Measurements from ENCODE around the gene UGT2A1. TPM values are rescaled to one million over a fixed set of nuclear protein-coding genes. Genes with fewer than 3 reads are reported as not detected.
"Not testable (repeated sequence)": the region's sequence is repeated elsewhere in the genome, so short reads cannot be mapped to it uniquely, and the experiment has no call there.

Gene UGT2A1
- total RNA-seq, 1 experiment from 2014 or later = not detected

DNA sequence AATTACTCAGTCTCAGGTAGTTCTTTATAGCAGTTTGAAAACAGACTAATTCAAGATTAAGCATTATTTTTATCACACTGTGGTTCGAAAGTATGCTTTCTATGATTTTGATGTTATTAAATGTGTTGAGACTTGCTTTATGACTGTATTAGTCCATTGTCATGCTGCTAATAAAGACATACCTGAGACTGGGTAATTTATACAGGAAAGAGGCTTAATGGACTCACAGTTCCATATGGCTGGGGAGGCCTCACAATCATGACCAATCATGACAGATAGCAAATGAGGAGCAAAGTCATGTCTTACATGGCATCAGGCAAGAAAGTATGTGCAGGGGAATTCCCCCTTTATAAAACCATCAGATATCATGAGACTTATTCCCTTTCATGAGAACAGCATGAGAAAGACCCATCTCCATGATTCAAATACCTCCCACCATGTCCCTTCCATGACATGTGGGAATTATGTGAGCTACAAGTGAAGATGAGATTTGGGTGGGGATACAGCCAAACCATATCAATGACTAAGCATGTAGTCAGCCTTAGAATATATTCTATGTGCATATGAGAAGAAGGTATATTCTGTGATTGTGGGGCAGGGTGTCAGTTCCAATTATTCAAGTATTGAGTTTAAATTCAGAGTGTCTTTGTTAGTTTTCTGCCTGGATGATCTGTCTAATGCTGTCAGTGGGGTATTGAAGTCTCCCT is 44.6 kb upstream of the UGT2A1 start:
- Mint-ChIP-seq H3K27me3 (ENCODE audit: insufficient read depth, unreplicated experiment) (no peaks in the 10 kb centered on the region), H3K4me3 (ENCODE audit: unreplicated experiment) (no peak overlapping the region), H3K4me1 (ENCODE audit: insufficient read depth, unreplicated experiment) (no peaks in the 10 kb centered on the region), H3K27ac (ENCODE audit: low read depth, unreplicated experiment) (no peak overlapping the region), H3K36me3 (ENCODE audit: insufficient read depth, unreplicated experiment) (no peaks in the 10 kb centered on the region), H3K9me3 (ENCODE audit: unreplicated experiment) (no peaks in the 10 kb centered on the region)
- no TSS peak for BruUV-seq (replicated peaks)
- intact Hi-C loops (cut with micrococcal nuclease) = no loop called here
- POLR2A ChIA-PET = interaction anchor here (0.6 kb wide), 1 partner anchor 183 kb away, joined by 3 read pairs; no protein-coding TSS in a partner anchor
- CTCF ChIA-PET = interaction anchor here (0.6 to 4.2 kb wide), 2 partner anchors 45 to 126 kb away, joined by 5 to 36 read pairs; no protein-coding TSS in a partner anchor
- DNase-seq (ENCODE audit: unreplicated experiment) = no peak
- TF ChIP-seq, protein P1, sequence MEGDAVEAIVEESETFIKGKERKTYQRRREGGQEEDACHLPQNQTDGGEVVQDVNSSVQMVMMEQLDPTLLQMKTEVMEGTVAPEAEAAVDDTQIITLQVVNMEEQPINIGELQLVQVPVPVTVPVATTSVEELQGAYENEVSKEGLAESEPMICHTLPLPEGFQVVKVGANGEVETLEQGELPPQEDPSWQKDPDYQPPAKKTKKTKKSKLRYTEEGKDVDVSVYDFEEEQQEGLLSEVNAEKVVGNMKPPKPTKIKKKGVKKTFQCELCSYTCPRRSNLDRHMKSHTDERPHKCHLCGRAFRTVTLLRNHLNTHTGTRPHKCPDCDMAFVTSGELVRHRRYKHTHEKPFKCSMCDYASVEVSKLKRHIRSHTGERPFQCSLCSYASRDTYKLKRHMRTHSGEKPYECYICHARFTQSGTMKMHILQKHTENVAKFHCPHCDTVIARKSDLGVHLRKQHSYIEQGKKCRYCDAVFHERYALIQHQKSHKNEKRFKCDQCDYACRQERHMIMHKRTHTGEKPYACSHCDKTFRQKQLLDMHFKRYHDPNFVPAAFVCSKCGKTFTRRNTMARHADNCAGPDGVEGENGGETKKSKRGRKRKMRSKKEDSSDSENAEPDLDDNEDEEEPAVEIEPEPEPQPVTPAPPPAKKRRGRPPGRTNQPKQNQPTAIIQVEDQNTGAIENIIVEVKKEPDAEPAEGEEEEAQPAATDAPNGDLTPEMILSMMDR (IDR thresholded peaks at IDR 0.05; ENCODE audit: unreplicated experiment) = no peak

DNA sequence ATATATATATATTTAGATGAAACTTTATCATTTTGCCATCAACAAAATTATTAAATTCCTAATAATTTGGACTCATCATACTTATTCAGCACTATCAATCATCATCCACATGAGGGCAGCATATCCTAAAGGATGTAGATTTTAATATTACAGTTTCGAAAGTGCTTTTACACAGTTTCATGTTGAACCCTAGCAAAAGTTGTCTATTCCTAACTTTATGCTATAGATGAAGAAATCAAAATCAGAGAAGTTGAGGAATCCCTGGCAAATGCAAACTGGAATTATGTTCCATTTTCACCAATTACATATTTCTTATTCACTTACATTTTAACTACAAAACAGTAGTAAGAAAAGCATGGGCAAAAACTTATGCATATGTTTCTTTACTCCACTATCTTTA is 36.6 kb upstream of the UGT2A1 start:
- H3K4me3 Mint-ChIP-seq (ENCODE audit: unreplicated experiment) = no peak overlapping the region
- DNase-seq (ENCODE audit: unreplicated experiment) = peak; percentile 65
- CTCF ChIA-PET = interaction anchor here (0.9 to 2.2 kb wide), 5 partner anchors 134 to 1006 kb away, joined by 3 to 32 read pairs (median 5); no protein-coding TSS in a partner anchor
- TF ChIP-seq, protein P1 (IDR thresholded peaks at IDR 0.05; ENCODE audit: unreplicated experiment) = peak; percentile 45
- no peaks in the 10 kb centered on the region for H3K9me3 Mint-ChIP-seq (ENCODE audit: unreplicated experiment)
- H3K36me3 Mint-ChIP-seq (ENCODE audit: insufficient read depth, unreplicated experiment) = no peaks in the 10 kb centered on the region
- no peaks in the 10 kb centered on the region for H3K27me3 Mint-ChIP-seq (ENCODE audit: insufficient read depth, unreplicated experiment)
- BruUV-seq (replicated peaks) = no TSS peak
- no peaks in the 10 kb centered on the region for H3K4me1 Mint-ChIP-seq (ENCODE audit: insufficient read depth, unreplicated experiment)
- intact Hi-C loops (cut with micrococcal nuclease) = loop anchor here (1.0 to 2.0 kb wide), 4 partner anchors 134 to 869 kb away; no protein-coding TSS in a partner anchor
- H3K27ac Mint-ChIP-seq (ENCODE audit: low read depth, unreplicated experiment) = no peak overlapping the region
- POLR2A ChIA-PET = no interaction called here

DNA sequence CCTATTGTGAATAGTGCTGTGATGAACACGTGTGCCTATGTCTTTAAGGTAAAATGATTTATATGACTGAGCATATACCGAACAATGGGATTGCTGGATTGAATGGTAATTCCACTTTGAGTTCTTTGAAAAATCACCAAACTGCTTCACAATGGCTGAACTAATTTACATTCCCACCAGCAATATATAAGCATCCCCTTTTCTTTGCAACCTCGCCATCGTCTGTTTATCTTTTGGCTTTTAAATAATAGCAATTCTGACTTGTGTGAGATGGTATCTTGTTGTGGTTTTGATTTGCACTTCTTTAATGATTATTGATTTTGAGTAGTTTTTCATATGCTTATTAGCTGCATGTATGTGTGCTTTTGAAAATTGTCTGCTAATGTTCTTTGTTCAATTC is 31.8 kb upstream of the UGT2A1 start:
- H3K4me1 Mint-ChIP-seq (ENCODE audit: insufficient read depth, unreplicated experiment) = no peaks in the 10 kb centered on the region
- no peak overlapping the region for H3K4me3 Mint-ChIP-seq (ENCODE audit: unreplicated experiment)
- intact Hi-C loops (cut with micrococcal nuclease) = no loop called here
- POLR2A ChIA-PET = no interaction called here
- CTCF ChIA-PET = interaction anchor here (0.8 to 3.3 kb wide), 4 partner anchors 15 to 212 kb away, joined by 4 to 33 read pairs (median 6); no protein-coding TSS in a partner anchor
- TF ChIP-seq, protein P1 (IDR thresholded peaks at IDR 0.05; ENCODE audit: unreplicated experiment) = no peak
- H3K9me3 Mint-ChIP-seq (ENCODE audit: unreplicated experiment) = no peaks in the 10 kb centered on the region
- H3K27me3 Mint-ChIP-seq (ENCODE audit: insufficient read depth, unreplicated experiment) = no peaks in the 10 kb centered on the region
- no peaks in the 10 kb centered on the region for H3K36me3 Mint-ChIP-seq (ENCODE audit: insufficient read depth, unreplicated experiment)
- no TSS peak for BruUV-seq (replicated peaks)
- DNase-seq (ENCODE audit: unreplicated experiment) = no peak
- no peak overlapping the region for H3K27ac Mint-ChIP-seq (ENCODE audit: low read depth, unreplicated experiment)

DNA sequence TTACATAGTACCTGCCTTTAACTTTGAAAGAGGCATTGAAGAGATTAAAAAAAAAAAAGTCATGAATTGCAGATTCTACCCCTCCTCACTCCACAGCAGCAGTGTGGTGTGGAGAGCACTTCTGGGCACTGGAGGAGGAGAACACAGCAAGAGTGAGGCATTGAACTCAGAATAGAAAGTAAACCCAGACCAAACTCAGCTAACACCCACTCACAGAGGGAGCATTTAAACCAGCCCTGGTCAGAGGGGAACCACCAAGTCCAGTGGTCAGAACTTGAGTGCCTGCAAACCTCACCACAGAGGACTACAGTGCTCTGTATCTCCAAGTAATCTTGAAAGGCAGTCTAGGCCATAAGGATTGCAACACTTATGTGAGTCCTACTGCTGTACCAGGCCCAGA is 15.6 kb upstream of the UGT2A1 start:
- no peaks in the 10 kb centered on the region for H3K9me3 Mint-ChIP-seq (ENCODE audit: unreplicated experiment)
- H3K4me3 Mint-ChIP-seq (ENCODE audit: unreplicated experiment) = no peak overlapping the region
- CTCF ChIA-PET = interaction anchor here (0.7 to 0.8 kb wide), 2 partner anchors 14 to 17 kb away, joined by 3 read pairs; no protein-coding TSS in a partner anchor
- POLR2A ChIA-PET = interaction anchor here (0.7 kb wide), 1 partner anchor 7 kb away, joined by 4 read pairs; no protein-coding TSS in a partner anchor
- TF ChIP-seq, protein P1 (IDR thresholded peaks at IDR 0.05; ENCODE audit: unreplicated experiment) = no peak
- DNase-seq (ENCODE audit: unreplicated experiment) = no peak
- no TSS peak for BruUV-seq (replicated peaks)
- H3K27me3 Mint-ChIP-seq (ENCODE audit: insufficient read depth, unreplicated experiment) = peaks cover 23% of the 10 kb centered on the region
- intact Hi-C loops (cut with micrococcal nuclease) = no loop called here
- H3K36me3 Mint-ChIP-seq (ENCODE audit: insufficient read depth, unreplicated experiment) = no peaks in the 10 kb centered on the region
- H3K4me1 Mint-ChIP-seq (ENCODE audit: insufficient read depth, unreplicated experiment) = no peaks in the 10 kb centered on the region
- no peak overlapping the region for H3K27ac Mint-ChIP-seq (ENCODE audit: low read depth, unreplicated experiment)

DNA sequence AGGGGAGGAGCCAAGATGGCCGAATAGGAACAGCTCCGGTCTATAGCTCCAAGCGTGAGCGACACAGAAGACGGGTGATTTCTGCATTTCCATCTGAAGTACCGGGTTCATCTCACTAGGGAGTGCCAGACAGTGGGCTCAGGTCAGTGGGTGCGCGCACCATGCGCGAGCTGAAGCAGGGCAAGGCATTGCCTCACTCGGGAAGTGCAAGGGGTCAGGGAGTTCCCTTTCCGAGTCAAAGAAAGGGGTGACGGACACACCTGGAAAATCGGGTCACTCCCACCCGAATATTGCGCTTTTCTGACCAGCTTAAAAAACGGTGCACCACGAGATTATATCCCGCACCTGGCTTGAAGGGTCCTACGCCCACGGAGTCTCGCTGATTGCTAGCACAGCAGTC is 11.0 kb upstream of the UGT2A1 start:
- POLR2A ChIA-PET; BruUV-seq (replicated peaks); intact Hi-C loops (cut with micrococcal nuclease); H3K36me3 Mint-ChIP-seq (ENCODE audit: insufficient read depth, unreplicated experiment); H3K4me1 Mint-ChIP-seq (ENCODE audit: insufficient read depth, unreplicated experiment); H3K4me3 Mint-ChIP-seq (ENCODE audit: unreplicated experiment); H3K9me3 Mint-ChIP-seq (ENCODE audit: unreplicated experiment); H3K27me3 Mint-ChIP-seq (ENCODE audit: insufficient read depth, unreplicated experiment); H3K27ac Mint-ChIP-seq (ENCODE audit: low read depth, unreplicated experiment); DNase-seq (ENCODE audit: unreplicated experiment); CTCF ChIA-PET: not testable (repeated sequence)

DNA sequence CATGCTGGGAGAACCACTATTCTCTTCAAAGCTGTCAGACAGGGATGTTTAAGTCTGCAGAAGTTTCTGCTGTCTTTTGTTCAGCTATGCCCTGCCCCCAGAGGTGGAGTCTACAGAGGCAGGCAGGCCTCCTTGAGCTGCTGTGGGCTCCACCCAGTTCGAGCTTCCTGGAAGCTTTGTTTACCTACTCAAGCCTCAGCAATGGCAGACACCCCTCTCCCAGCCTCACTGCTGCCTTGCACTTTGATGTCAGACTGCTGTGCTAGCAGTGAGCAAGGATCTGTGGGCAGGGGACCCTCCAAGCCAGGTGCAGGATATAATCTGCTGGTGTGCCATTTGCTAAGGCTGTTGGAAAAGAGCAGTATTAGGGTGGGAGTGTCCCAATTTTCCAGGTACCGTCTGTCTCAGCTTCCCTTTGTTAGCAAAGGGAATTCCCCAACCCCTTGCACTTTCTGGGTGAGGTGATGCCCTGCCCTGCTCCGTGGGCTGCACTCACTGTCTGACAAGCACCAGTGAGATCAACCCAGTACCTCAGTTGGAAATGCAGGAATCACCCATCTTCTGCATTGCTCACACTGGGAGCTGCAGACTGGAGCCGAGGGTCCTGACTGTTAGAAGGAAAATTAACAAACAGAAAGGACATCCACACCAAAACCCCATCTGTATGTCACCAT is 8.2 kb upstream of the UGT2A1 start:
- DNase-seq (ENCODE audit: unreplicated experiment); CTCF ChIA-PET; H3K27me3 Mint-ChIP-seq (ENCODE audit: insufficient read depth, unreplicated experiment); intact Hi-C loops (cut with micrococcal nuclease); BruUV-seq (replicated peaks); H3K4me3 Mint-ChIP-seq (ENCODE audit: unreplicated experiment); H3K27ac Mint-ChIP-seq (ENCODE audit: low read depth, unreplicated experiment); H3K4me1 Mint-ChIP-seq (ENCODE audit: insufficient read depth, unreplicated experiment); POLR2A ChIA-PET; H3K36me3 Mint-ChIP-seq (ENCODE audit: insufficient read depth, unreplicated experiment); H3K9me3 Mint-ChIP-seq (ENCODE audit: unreplicated experiment): not testable (repeated sequence)

Measured in MCF 10A (cell line).